ENCODE data around the gene SH3BP4.

SH3BP4 gene

DNA sequence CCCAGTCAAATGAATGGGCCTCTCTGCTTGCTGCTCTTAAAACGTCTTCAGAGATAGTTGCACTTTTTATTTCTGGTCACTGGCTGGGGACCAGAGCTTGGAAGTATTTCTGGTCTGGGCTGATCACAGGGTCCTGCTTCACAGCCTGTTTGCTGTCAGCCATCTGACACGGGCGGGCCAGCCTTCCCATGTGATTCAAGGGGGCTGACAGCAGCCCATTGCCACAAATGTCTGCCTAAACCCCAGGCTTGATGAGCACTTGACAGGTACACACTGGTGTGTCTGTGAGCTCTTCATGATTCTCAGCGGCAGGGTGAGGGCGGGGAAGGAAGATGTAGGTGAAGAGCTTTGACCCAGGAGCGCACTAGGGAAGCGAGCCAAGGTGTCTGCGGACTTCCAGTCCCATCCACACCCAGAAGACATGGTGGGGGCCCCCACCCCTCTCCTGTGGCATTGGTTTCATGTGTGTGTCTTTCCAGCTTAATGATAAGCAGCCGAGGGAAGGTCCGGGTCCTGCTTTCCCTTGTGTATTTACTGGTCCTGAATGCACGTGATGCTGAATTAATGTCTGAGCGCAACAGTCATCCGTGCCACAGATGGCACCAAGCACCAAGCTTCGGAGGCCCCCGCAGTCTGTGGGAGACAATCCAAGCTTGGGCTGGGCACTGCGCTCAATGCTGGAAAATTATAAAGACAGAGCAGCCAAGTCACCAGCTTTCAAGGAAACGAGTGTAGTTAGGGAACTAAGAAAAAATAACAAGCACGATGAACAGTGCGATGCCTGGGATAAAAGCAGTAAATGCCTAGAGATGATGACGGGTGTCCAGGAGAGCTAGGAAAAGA is 73.3 kb downstream of the SH3BP4 start:
- H3K9me3 Mint-ChIP-seq: no peaks in the 10 kb centered on the region
- H3K27ac Mint-ChIP-seq: no peak overlapping the region
- H3K4me1 Mint-ChIP-seq: no peaks in the 10 kb centered on the region
- no peaks in the 10 kb centered on the region for H3K36me3 Mint-ChIP-seq
- DNase-seq (ENCODE audit: low spot score in 2 of 2) (no peak), ATAC-seq (no peak)
- no peak overlapping the region for H3K4me3 Mint-ChIP-seq

DNA sequence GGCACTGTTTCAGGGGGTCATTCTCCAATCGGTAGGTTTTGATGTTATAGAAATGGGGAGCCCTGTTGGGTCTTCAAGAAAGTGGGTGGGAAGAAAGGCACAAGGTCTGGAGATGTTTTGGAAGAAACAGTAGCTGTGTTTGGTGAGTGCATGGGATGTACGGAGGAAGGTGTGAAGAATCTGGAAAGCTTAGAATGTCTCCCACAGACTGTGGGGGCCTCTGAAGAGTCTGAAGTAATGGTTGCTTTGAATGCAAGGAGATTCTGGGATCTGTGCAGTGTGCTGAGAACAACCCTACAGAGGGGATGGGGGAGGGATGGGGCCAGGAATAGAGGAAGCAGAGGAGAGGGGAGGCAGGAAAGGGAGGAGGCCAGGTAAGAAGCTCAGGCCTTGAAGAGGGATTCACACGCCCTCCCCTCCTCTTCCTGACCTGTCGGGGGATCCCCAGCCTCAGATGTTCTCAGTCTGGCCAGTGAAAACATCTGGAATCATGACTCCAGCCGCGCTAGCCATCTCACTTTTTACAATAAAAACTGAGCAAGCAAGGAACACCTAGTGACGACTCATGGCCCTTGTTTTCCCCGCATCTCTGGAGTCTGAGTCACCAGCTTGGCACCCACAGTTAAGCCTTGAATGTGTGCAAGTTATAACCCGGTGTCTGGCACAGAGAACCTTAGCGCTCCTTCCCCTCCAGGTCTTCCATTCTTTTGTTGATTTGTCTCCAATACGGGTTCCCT is 74.2 kb downstream of the SH3BP4 start:
- Mint-ChIP-seq H3K4me3 (no peak overlapping the region), H3K9me3 (no peaks in the 10 kb centered on the region), H3K4me1 (no peaks in the 10 kb centered on the region), H3K36me3 (no peaks in the 10 kb centered on the region), H3K27ac (no peak overlapping the region)
- no peak for ATAC-seq
- no peak for DNase-seq (ENCODE audit: low spot score in 2 of 2)

DNA sequence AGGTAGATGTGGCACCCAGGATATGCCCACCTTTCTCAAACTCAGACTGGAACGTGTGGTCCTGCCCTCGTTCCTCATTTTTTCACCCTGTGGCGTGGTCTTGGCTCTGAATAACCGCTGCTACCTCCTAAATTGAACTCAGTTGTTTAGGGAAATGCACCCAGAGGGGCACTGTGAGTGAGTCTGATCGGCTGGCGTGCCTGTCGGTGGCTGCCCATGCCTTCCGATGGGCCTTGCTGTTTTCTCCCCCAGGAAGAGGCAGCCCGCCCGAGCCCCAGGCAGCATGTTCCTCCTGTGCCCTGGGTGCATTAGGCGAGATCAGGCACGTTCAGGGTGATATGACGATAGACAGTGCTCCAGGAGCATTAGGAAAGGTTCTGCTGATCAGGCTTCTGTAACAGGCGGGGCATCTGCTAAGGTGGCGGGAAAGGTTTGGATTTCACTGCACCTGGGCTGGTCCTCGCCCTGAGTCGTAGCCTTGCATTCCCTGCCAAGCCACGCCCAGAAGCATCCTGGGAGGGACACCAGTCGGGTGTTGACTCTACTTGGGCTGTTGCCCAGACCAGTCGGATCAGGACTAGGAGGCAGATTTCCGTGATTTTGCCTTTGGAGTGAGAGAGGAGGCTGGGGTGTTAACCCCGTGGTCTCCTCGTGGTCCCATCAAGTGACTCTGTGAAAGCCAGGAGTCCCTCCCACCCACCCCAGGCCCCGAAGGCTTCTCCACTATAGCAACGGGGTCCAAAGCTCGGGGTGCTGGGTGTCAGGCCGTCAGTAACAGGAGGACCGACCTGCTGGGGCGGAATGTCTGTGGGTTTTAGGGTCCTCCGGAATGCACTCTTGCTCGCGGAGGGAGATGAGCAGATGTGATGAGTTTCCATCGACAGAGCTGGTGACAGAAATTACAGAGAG is 75.1 kb downstream of the SH3BP4 start:
- H3K4me1 Mint-ChIP-seq: no peaks in the 10 kb centered on the region
- H3K4me3 Mint-ChIP-seq: no peak overlapping the region
- DNase-seq (ENCODE audit: low spot score in 2 of 2) (no peak), ATAC-seq (no peak)
- H3K9me3 Mint-ChIP-seq: no peaks in the 10 kb centered on the region
- no peaks in the 10 kb centered on the region for H3K36me3 Mint-ChIP-seq
- no peak overlapping the region for H3K27ac Mint-ChIP-seq

DNA sequence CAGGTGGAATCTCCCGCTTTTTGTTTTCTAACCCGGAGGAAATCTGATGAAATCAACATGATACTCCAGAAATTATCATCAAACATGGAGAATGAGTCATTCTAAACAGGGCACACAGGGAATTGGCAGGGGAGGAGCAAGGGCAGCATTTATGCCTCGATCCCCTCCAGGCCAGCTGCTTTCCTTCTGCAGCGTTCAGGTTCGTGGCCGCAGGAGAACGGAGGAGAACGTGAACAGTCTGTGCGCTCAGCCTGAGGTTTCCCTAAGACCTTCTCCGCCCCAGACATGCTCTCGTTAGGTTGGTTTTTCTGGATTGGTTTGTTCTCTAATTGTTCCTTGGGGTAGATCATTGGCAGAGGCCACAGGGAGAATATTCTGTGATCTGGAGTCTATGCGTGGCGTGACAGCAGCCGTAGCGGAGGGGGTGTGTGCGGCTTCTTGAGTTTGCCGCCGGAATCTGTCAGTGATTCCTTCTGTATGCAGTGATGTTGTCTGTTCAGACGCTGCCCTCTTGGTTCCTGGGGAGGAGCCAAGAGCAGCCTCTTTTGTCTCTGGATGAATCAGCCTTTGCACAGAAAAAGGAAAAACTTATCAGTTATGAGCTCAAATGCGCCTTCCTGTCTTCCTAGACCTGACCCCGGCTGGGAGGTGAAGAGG is 75.9 kb downstream of the SH3BP4 start:
- Mint-ChIP-seq H3K4me3 (no peak overlapping the region), H3K9me3 (no peaks in the 10 kb centered on the region), H3K27ac (no peak overlapping the region), H3K36me3 (no peaks in the 10 kb centered on the region), H3K4me1 (no peaks in the 10 kb centered on the region)
- ATAC-seq (no peak), DNase-seq (ENCODE audit: low spot score in 2 of 2) (no peak)

DNA sequence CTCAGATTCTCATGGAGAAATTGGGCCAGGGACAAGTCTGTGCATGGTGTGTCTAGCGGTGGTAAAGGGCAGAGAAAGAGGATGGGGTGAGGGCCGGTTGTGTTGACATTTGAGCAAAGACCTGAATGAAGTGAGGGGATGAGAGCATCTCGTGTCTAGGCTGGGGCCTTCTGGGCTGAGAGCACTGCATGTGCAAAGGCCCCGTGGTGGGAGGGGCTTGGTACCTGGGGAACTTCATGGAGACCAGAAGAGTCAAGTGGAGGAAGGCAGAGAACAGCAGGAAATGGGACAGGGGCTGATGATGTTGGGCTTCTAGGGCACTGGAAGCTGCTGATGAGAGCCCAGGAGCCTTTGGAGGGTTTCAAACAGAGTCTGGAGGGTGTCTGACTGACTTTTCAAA is 76.8 kb downstream of the SH3BP4 start:
- no peaks in the 10 kb centered on the region for H3K4me1 Mint-ChIP-seq
- H3K27ac Mint-ChIP-seq: no peak overlapping the region
- DNase-seq (ENCODE audit: low spot score in 2 of 2) (no peak), ATAC-seq (no peak)
- H3K36me3 Mint-ChIP-seq: no peaks in the 10 kb centered on the region
- no peak overlapping the region for H3K4me3 Mint-ChIP-seq
- H3K9me3 Mint-ChIP-seq: no peaks in the 10 kb centered on the region

DNA sequence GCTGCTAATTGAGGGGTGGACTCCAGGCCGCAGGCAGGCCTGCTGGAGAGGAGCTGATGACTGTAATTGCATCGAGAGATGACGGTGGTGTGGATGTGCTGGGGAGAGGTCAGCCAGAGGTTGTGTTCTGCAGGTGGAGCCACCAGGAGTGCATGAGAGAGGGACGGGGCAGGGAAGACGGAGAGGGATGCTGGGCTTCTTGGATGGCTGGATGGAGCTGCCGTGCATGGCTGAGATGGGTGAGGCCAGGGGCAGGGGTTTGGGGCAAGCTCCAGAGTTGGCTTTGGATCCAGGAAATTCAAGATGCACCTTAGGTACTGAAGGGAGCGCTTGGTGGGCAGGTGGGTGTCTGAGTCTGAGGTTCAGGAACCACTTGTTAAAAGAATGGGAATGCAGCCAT is 77.2 kb downstream of the SH3BP4 start:
- H3K36me3 Mint-ChIP-seq: no peaks in the 10 kb centered on the region
- no peak overlapping the region for H3K4me3 Mint-ChIP-seq
- H3K9me3 Mint-ChIP-seq: no peaks in the 10 kb centered on the region
- DNase-seq (ENCODE audit: low spot score in 2 of 2): no peak
- no peaks in the 10 kb centered on the region for H3K4me1 Mint-ChIP-seq
- no peak for ATAC-seq
- no peak overlapping the region for H3K27ac Mint-ChIP-seq

DNA sequence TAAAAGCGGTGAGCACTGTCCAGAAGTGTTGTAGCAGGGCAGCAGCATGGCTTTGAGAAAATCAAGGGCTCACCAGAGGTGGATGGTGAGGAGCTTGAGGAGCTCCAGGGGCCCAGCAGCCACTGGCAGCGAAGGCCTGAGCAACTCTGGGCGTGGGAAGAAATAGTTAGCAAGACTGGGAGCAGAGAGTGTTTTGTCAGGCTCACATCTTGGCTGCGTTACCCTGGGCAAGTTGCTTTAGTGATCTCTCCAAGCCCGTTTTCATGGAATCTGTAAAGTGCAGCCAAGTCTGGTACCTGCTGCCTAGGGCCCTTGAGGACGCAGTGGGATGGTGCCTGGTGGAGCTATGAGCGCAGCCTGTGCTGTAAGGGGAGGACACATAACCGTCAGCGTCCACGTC is 78.3 kb downstream of the SH3BP4 start:
- no peak overlapping the region for H3K4me3 Mint-ChIP-seq
- no peak overlapping the region for H3K27ac Mint-ChIP-seq
- H3K9me3 Mint-ChIP-seq: no peaks in the 10 kb centered on the region
- ATAC-seq (no peak), DNase-seq (ENCODE audit: low spot score in 2 of 2) (no peak)
- no peaks in the 10 kb centered on the region for H3K36me3 Mint-ChIP-seq
- H3K4me1 Mint-ChIP-seq: no peaks in the 10 kb centered on the region

DNA sequence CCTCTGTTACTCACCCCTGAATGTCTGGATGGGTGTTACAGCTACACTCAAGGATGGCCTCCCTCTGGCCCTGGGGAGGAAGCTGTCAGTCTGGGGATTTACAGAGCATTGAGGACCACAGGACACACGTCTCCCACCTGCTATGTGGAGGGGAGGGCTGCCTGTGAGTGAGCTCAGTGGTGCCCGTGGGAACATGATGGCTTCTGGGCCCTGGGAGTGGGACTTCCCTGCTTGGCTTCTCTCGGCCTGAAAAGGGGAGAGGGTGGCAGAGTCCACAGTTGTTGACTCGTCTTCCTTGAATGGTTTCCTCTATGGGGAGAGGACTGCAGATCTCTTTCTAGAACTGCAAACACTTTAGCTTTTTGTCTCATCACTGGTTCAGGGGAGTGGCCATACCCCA is 79.1 kb downstream of the SH3BP4 start:
- ATAC-seq (no peak), DNase-seq (ENCODE audit: low spot score in 2 of 2) (no peak)
- no peak overlapping the region for H3K27ac Mint-ChIP-seq
- no peaks in the 10 kb centered on the region for H3K4me1 Mint-ChIP-seq
- H3K4me3 Mint-ChIP-seq: no peak overlapping the region
- H3K36me3 Mint-ChIP-seq: no peaks in the 10 kb centered on the region
- H3K9me3 Mint-ChIP-seq: no peaks in the 10 kb centered on the region

DNA sequence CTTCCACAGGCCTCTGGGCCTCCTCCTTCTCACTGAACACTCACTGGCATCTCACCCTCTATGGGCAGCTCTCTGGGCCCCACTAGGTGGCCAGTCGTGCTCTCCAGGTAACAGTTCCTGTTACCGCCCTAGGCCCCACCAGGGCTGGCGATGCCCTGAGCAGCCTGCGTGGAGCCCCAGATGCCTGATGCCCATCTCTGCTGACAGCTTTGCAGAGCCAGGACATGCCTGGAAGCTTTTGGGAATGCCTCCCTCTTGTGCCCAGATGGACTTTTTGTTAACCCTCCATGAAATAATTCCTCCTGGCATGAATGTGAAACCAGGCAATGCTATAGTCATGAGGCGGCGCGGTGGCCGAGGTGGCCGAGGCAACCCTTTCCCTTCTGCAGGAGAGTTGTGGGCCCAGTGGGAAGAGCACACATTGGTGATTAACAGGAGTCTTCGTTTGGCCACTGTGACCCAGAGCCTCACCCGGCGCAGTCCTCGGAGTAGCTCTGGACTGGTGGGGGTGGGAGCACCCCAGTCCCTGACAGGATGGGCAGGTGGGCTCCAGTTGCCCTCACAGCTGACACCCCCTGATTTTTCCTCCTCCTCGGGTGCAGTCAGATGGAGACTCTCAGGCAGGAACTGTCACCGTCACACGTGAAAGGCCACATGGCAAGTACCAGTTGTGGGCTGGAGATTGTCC is 80.0 kb downstream of the SH3BP4 start:
- Mint-ChIP-seq H3K36me3 (no peaks in the 10 kb centered on the region), H3K4me1 (no peaks in the 10 kb centered on the region), H3K4me3 (no peak overlapping the region), H3K27ac (no peak overlapping the region), H3K9me3 (no peaks in the 10 kb centered on the region)
- ATAC-seq (no peak), DNase-seq (ENCODE audit: low spot score in 2 of 2) (no peak)

DNA sequence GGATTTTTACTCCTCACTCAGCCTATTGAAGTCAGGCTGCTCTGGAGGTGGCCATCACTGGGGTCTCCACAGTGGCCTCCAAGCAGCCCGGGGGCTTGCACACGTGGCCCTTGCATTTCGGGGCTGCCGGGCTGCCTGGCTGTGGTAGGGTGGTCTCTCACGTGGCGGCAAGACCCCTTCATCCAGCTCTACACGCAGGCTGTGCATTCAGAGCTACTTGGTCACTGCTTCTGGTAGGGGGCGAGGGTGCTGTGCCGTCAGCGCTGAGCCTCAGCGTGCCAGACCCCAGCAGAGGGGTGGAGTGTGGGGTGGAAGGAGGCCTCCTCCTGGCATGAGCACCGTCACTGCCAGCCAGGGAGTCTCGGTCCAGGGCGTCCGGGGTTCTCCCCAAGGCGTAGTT is 80.6 kb downstream of the SH3BP4 start:
- no peak for DNase-seq (ENCODE audit: low spot score in 2 of 2)
- Mint-ChIP-seq H3K27ac (no peak overlapping the region), H3K9me3 (no peaks in the 10 kb centered on the region), H3K36me3 (no peaks in the 10 kb centered on the region), H3K4me1 (no peaks in the 10 kb centered on the region), H3K4me3 (no peak overlapping the region)
- ATAC-seq: no peak

DNA sequence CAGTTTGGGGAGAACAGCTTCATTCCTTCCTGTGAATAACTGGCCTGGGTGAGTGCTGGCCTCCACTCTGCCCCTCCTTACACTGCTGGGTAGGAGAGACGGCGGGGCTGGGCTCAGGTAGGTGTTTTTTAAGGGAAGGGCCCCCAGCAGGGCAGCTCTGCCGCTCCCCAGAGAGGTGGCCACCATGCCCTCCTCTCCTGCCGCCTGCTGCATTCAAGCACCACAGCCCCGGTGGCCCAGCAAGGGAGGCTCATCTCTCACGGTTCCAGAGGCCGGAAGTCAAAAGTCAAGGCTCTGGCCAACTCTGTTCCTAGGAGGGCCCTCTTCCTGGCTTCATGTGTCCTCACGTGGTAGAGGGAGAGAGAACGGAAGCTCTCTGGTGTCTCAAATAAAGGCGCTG is 81.1 kb downstream of the SH3BP4 start:
- no peak overlapping the region for H3K27ac Mint-ChIP-seq
- no peaks in the 10 kb centered on the region for H3K36me3 Mint-ChIP-seq
- H3K4me1 Mint-ChIP-seq: no peaks in the 10 kb centered on the region
- no peaks in the 10 kb centered on the region for H3K9me3 Mint-ChIP-seq
- DNase-seq (ENCODE audit: low spot score in 2 of 2) (no peak), ATAC-seq (no peak)
- no peak overlapping the region for H3K4me3 Mint-ChIP-seq

DNA sequence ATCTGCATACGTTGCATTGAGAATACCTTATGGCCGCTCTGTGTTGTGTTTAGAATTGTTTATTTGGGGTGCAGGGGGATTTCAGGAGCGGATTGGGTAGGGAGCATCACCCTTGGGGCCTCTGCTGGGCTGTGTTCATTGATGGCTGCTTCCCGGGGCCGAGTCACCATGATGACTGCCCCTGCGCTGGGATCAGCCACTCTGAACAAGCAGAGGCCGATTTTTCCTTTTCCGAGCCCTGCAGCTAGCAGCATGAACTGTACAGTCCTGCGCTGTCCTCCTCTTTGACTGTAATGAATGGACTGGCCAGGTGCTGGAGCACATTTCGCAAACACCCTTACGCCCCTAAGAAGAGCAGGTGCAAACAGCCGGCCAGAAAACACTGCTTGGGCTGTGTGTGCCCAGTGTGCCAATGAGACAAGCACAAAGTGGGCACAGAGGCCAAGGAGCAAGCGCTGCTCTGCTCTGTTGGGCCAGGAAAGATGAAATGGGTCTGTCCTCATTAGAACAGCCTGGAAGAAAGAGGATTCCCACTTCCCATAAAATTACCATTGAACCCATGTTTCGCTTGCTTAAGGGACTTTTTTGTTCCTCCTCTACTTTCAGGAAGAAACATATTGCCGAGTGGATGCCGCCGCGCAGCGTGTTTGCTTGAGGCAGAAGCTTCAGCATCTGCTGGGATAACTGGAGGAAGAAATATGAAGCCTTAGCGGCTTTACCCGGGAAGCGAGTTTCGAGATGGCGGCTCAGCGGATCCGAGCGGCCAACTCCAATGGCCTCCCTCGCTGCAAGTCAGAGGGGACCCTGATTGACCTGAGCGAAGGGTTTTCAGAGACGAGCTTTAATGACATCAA is 82.7 kb downstream of the SH3BP4 start:
- no peak overlapping the region for H3K27ac Mint-ChIP-seq
- ATAC-seq (no peak), DNase-seq (ENCODE audit: low spot score in 2 of 2) (no peak)
- no peaks in the 10 kb centered on the region for H3K4me1 Mint-ChIP-seq
- H3K36me3 Mint-ChIP-seq: no peaks in the 10 kb centered on the region
- no peaks in the 10 kb centered on the region for H3K9me3 Mint-ChIP-seq
- no peak overlapping the region for H3K4me3 Mint-ChIP-seq

DNA sequence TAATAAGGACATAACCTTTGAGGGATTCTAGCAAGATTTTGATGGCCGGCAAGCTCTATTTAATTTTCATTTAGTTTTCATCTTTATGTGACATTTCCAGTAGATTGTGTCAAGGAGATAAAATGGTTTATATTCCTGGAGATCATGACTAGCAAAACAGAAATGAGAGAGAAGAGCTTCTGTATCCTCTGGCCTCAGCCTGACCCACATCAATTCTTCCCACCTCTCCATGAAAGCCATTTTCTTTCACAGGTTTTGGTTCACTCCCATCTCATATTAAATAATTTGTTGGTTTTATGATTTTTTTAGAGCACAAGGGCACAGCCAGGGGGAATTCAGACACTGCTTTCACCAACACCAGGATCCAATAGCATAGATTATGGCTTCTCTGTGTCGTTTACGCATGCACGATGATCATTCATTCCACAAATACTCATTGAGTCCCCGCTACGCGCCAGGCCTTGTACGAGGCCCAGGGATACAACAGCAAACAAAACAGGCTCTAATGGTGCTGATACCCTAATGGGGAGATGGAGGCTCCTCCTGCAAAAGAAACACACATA is 85.9 kb downstream of the SH3BP4 start:
- H3K4me1 Mint-ChIP-seq: no peaks in the 10 kb centered on the region
- H3K4me3 Mint-ChIP-seq: no peak overlapping the region
- no peaks in the 10 kb centered on the region for H3K9me3 Mint-ChIP-seq
- DNase-seq (ENCODE audit: low spot score in 2 of 2) (no peak), ATAC-seq (no peak)
- no peak overlapping the region for H3K27ac Mint-ChIP-seq
- no peaks in the 10 kb centered on the region for H3K36me3 Mint-ChIP-seq
